Measurements from ENCODE around the gene PRPF6.
"Not testable (repeated sequence)": the region's sequence is repeated elsewhere in the genome, so short reads cannot be mapped to it uniquely, and the experiment has no call there.

Gene PRPF6

DNA sequence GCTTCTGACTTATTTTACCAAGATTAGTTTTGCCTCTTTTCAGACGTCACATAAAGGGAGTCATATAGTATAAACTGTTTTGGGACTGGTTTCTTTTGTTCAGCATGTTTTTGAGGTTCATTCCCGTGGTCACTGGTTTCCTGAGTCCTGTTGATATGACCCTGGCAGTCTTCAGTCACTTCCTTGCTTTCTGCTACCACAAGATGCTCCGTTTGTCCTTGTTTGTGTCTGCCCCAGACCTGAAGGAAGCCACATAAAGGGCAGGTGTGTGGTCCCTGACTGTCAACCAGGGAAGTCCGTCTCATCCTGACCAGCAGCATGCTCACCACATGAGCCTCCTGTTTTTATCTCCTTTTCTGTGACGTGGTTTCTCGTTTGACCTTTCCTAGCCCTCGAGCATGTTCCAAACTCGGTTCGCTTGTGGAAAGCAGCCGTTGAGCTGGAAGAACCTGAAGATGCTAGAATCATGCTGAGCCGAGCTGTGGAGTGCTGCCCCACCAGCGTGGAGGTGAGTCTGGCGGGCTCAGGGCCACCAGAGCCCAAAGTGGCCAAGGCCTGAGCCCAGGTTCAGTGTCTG is 29.0 kb downstream of the PRPF6 start:
- DNase-seq, result no peak

DNA sequence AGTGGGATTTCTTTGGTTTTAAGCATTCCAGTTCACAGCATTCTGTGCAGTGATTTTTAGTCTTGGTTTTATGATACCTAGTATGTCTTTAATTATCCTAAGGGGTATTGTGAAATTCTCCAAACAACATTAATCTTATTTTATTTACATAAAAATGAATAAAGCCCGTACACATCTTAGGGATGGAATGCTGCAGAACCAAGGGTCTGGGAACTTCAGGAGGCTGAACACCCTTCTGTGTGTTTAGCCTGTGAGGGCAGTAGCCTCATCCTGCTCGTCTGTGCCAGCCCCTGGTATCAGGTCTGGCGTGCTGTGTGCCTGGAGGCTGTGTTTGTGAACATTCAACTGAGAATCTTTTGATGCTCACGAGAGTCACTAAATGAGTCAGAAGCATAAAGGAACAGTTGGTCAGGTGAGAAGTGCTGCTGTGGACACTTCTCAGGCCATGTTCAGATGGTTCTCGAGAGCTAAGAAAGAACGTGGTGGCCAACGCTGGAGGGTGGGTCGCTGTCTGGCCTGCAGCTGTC is 29.8 kb downstream of the PRPF6 start:
- no peak for DNase-seq

DNA sequence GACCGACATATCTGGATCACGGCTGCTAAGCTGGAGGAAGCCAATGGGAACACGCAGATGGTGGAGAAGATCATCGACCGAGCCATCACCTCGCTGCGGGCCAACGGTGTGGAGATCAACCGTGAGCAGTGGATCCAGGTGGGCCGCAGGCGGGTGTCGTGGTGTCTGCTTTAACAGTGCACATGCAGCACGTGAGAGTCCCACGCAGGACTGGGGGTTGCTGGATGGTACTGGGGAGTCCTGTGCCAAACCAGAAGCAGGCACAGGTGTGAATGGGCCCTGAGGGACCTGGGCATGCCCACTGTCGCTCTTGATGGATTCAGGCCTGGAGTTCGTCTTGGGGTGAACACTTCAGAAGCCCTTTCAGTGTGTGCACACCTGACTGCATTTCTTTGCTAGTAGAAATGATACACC is 30.4 kb downstream of the PRPF6 start:
- DNase-seq, result no peak

DNA sequence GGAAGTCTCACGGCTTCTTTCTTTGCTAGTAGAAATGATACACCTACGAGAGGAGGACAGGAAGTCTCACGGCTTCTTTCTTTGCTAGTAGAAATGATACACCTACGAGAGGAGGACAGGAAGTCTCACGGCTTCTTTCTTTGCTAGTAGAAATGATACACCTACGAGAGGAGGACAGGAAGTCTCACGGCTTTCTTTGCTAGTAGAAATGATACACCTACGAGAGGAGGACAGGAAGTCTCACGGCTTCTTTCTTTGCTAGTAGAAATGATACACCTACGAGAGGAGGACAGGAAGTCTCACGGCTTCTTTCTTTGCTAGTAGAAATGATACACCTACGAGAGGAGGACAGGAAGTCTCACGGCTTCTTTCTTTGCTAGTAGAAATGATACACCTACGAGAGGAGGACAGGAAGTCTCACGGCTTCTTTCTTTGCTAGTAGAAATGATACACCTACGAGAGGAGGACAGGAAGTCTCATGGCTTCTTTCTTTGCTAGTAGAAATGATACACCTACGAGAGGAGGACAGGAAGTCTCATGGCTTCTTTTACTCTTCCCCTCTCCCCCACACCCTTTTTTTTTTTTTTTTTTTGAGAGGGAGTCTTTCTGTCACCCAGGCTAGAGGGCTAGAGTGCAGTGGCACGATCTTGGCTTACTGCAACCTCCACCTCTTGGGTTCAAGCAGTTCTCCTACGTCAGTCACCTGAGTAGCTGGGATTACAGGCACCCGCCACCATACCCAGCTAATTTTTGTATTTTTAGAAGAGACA is 31.6 kb downstream of the PRPF6 start:
- not testable (repeated sequence) for DNase-seq

DNA sequence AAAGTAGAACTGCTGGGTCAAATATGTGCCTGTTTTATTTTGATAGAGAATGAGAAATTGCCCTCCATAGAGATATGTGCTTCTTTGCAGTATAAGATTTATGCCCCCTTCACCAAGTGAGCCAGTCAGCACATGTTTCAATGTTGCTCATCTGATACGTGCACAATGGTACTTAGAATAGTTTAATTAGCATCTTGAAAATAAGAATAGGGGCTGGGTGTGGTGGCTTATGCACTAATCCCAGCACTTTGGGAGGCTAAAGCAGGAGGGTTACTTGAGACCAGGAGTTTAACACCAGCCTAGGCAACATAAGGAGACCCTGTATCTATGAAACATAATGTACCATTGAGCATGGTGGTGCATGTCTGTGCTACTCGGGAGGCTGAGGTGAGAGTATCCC is 34.7 kb downstream of the PRPF6 start:
- no peak for DNase-seq

DNA sequence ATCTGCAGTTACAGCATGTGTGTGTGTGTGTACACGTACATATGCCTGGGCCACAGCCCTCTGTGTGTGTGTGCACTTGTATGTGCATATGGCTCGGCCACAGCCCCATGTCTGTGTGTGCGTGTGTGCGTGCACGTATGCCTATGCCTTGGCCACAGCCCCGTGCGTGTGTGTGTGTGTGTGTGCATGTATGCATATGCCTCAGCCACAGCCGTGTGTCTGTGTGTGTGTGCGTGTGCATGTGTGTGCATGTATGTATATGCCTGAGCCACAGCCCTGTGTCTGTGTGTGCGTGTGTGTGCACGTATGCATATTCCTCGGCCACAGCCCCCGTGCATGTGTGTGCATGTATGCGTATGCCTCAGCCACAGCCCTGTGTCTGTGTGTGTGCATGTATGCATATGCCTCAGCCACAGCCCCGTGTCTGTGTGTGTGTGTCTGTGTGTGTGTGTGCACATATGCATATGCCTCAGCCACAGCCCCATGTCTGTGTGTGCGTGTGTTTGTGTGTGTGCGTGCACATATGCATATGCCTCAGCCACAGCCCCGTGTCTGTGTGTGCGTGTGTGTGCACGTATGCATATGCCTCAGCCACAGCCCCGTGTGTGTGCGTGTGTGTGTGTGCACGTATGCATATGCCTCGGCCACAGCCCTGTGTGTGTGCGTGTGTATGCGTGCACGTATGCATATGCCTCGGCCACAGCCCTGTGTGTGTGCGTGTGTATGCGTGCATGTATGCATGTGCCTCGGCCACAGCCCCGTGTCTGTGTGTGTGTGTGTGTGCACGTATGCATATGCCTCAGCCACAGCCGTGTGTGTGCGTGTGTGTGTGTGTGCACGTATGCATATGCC is 40.4 kb downstream of the PRPF6 start:
- DNase-seq, result no peak

DNA sequence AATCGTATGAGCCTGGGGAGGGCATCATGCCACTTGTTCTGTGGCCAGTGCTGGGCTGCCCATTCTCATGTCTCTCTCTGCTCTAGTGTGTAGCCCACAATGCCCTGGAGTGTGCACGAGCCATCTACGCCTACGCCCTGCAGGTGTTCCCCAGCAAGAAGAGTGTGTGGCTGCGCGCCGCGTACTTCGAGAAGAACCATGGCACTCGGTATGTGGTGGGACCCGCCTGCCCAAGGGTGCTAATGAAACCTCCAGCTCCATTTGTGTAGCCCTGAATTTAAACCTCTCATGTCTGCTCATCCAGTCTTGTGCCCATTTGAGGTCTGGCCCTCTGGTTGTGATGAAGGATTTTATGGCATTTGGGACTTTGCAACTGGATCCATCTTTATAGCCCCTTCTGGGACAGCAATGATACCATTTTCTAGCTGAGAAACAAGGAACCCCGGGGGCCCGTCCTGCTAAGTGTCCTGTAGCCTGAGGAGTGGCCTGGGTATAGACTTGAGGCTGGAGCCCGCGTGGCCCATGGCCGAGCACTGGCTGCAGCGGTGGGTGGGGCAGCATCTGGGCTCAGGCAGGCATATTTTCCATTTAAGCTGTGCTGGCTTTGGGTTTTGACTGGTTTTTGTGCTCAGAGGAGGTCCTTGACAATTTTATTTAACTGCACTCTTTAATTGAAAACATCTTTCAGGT is 41.9 kb downstream of the PRPF6 start:
- DNase-seq, result no peak

DNA sequence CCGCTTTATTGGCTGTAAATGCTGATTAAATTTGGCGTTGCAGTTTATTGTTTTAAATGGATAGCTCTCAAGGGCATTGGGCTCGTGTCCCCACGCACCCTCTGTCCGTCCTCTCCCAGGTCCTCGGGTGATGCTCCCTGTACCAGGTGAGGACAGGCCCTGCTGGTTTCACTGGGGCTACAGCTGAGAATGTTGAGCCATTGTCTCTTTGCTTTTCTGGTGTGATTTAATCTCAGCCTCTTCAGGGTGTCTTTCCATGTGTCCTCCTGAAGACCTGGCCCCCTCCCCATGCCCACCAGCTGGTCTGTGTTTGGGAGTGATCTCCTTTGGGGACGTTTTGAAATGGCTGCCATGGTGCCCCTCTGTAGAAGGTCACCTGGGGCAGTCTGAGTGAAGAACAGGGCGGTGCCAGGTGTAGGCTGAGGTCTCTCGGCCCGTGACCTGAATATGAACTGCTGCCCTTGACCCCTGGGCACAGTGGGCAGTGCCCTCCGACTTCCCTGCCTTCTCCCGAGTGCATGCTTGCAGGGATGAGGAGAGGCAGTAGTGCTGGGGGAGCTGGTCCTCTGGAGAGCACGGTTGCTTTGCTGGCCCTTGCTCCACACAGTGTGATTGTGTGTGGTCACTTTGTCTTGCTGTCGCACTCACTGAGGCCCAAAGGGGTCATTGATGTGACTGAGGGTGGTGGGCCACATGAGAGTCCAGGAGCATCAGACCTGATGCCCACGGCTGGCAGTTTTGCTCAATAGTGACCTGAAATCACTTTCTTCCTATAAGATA is 42.6 kb downstream of the PRPF6 start:
- no peak for DNase-seq

DNA sequence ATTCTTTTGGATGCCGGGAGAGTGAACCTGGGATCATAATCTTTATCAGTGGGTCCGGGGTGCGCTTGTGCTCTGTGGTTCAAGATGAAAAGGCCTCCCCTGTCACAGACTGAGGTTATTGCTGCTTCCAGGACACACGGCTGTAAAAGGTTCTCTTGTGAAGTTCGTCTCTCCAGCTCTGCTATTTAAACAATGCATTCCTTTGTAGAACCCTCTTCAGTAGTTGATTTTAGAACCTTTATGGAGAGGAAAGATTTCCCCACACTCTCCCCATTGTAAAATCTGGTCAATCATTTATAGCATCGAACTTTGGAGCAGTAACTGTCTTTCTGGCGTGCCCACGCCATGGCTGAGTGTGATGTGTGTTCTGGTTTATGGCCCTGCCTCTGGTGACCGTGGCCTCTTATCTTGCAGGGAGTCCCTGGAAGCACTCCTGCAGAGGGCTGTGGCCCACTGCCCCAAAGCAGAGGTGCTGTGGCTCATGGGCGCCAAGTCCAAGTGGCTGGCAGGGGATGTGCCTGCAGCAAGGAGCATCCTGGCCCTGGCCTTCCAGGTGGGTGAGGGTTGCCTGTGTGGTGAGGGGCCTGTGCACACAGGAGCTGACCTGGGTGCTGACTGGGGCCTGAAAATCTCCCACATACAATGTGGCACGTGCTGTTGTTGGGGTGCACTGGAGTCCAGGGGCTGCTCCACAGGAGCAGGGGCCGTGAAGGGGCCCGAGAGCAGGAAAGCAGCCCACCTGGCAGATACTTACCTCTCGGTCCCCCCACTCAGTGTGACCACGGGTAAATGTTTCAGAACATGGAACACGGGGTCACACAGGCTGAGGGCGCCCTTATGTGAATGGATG is 43.4 kb downstream of the PRPF6 start:
- no peak for DNase-seq

DNA sequence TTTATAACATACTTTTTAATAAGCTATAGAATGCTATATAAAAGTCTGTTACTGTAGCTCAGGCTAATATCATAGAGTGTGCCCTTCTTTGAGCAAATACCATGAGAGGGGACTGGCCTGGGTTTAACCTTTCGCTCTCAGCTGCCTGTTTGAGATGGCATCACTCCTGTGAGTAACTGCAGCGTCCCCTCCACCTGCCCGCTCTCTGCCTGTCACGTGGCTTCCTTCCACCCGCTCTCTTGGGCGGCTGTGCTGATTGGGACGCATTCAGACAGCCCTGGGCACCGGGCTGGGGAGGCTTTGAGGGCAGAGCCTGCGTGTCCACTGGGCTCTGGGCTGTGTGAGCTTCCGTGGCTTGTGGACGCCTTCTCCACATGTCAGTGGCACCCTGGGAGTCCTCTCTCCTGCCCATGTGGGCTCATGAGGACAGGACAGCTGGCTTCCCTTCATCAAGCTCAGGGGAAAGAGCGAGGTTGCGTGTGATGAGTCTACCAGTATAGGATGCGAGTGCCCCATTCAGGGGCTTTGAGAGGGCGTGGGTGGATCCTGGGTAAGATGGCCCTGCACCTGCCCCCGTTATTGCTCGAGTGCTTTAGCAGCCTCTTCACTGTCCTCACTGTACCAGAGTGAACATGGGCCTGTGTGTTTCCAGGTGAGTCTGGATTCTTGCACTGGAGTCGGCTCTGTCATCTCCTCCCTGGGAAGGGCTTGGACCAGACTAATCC is 44.3 kb downstream of the PRPF6 start:
- no peak for DNase-seq

DNA sequence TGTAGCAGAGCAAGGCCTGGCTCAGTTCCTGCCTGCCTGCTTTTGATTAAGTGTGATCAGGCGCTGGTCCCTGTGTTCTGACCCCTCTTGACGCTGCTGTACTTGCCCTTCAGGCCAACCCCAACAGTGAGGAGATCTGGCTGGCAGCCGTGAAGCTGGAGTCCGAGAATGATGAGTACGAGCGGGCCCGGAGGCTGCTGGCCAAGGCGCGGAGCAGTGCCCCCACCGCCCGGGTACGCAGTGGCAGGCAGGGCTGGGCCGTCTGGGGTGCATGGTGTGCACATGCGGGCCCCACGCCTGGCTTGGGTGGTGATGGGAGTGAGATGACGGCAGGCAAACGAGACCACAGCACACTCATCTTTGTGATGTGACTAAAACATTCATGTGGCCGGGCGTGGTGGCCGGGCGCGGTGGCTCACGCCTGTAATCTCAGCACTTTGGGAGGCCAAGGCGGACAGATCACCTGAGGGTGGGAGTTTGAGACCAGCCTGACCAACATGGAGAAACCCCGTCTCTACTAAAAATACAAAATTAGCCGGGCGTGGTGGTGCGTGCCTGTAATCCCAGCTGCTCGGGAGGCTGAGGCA is 45.0 kb downstream of the PRPF6 start:
- no peak for DNase-seq

DNA sequence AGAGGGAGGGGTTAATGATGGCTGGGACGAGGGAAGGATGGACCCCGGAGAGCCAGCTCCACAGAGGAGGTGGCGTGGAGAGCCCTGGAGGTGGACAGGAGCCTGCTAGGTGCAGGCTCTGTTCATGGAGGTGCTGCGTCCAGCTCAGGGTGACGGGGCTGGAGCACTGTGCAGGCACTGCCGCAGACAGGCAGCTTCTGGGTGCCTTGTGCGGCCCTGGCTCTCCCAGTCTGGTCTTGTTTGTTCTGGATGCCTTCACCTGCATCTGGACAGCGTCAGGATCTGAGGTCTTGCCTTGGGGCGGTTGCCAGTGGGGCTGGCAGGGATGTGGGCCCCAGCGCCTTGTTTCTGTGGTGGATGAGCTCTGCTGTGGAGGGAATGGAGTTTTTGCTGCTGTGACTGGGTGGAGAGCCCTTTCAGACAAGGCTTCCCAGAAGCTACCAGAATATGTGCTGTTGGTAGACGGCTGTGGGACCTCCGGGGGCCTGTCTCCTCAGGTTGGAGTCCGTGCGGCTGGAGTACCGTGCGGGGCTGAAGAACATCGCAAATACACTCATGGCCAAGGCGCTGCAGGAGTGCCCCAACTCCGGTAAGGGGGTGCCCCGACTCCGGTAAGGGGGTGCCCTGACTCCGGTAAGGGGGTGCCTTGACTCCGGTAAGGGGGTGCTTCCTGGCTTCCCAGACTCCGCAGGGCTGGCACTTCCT is 47.2 kb downstream of the PRPF6 start:
- no peak for DNase-seq

DNA sequence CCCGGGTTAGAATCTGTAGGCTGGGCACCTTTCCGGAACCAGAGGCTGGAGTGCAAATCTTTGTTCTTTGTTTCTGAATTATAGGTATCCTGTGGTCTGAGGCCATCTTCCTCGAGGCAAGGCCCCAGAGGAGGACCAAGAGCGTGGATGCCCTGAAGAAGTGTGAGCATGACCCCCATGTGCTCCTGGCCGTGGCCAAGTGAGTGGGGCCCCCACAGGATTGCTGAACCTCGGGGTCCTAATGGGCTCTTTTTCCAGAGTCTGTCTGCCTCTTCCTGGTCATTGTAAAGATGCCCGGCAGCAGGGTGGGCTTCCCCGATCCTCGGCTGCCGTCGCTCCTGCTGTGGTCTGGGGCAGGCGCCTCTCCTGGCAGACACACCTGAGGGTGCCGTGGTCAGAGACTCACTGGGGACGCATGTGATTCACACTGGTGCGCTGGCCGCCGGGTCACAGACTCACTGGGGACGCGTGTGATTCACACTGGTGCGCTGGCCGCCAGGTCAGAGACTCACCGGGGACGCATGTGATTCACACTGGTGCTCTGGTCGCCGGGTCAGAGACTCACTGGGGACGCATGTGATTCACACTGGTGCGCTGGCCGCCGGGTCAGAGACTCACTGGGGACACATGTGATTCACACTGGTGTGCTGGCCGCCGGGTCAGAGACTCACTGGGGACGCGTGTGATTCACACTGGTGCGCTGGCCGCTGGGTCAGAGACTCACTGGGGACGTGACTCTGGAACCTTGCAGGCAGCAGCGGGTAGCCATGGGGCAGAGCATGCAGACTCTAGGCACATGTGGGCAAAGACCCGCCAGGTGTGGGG is 48.6 kb downstream of the PRPF6 start:
- DNase-seq, result no peak

DNA sequence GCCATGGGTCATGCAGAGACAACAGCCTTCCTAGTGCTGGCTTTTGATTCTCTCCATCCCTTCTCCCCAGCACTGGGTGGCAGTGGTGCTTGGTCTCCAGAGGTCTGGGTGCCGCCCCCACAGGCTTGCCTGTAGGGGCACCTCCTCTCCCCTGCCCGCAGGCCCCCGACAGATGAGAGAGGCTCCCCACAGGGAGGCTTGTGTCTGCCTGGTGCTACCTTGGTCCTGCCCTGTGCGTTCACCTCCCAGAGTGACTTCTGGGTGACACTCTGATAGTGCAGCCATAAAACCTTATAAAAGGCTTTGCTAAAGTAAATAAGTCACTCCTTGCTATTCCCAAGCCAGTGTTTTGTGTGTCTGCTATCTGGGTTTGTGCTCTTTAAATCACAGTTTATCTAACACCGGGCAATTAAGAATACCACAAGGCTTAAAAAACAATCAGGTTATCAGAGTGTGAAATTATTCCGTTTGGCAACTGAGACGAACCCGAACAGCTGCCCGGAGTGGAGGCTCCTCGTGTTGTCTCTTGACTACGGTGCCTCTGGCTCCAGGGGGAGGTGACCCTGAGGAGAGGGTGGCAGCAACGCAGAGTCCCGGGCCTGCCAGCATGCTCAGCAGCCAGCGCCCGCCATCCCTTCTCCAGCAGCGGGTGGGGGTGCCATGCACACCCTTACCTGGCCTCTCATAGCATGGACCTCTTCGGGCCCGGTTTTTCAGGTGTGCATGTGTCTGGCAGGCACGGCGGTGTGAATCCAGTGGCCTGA is 49.6 kb downstream of the PRPF6 start:
- DNase-seq, result no peak

DNA sequence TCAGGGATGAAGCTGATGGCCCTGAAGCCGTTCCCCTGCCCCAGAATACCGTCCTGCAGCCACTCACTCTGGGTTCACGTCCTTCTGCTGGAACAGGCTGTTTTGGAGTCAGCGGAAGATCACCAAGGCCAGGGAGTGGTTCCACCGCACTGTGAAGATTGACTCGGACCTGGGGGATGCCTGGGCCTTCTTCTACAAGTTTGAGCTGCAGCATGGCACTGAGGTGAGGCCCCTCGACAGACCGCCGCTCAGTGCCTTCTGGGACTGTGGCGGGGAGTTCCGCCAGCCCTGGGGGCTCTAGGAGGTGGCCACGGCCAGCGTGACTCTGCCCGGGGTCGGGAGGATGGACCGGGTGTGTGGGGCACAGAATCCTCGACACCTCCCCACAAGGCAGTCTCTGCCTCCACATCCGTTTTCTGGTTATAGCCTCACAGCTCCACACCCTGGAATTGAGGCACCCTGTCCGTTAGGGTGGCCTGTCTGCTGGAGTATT is 50.9 kb downstream of the PRPF6 start:
- DNase-seq, result no peak

Measured in anterior cingulate cortex (tissue), 58 donors.